B cell (primary cell): ENCODE measurements around the gene YJEFN3. TPM values are rescaled to one million over a fixed set of nuclear protein-coding genes. Genes with fewer than 3 reads are reported as not detected.

ENCODE experiments used
- ATAC-seq: fragments of 200-7000 bp; cut with Tn5 transposase; one replicate; pipeline ENCODE4 v1.10.0; 2021; ENCODE audit warnings: low read depth, mild to moderate bottlenecking, moderate number of reproducible peaks, moderate library complexity
- CTCF ChIA-PET: fragments of 350-600 bp; sonication (Branson Sonifier 250); formaldehyde crosslinking; loops from one replicate; lab custom pipeline; 2021; ENCODE audit warnings: antibody characterized with exemption, inconsistent platforms; lab: Charles Lee
- POLR2A ChIA-PET: fragments of 350-600 bp; sonication (Branson Sonifier 250); formaldehyde crosslinking; loops from one replicate; lab custom pipeline; 2021; ENCODE audit warnings: antibody characterized with exemption; lab: Charles Lee
- DNase-seq: peaks from one replicate; pipeline ENCODE4 v3.0.0; 2013
- H2AFZ ChIP-seq: 2 replicates; pipeline ENCODE4 v1.6.1; 2012; ENCODE audit warnings: mild to moderate bottlenecking, low read depth, low read length; ENCODE audit not compliant: insufficient read depth, poor library complexity, severe bottlenecking
- H3K27ac ChIP-seq, 2 donors: 1 replicate in 1 of 2; 2 replicates in 1 of 2; pipeline ENCODE4 v1.5.1; 2012 to 2013; ENCODE audit warnings: low read length in 2 of 2, mild to moderate bottlenecking in 2 of 2, moderate library complexity in 1 of 2
- H3K27me3 ChIP-seq, 4 experiments: fragments of 200-600 bp in 1 of 4; sonication (generic) in 1 of 4; replicated peaks in 1 of 4; 1 replicate in 2 of 4; 2 replicates in 2 of 4; pipeline versions ENCODE4 v1.6.1 to v1.7.0; 2013 to 2016; ENCODE audit warnings: low read length in 3 of 4, mild to moderate bottlenecking in 2 of 4, mixed read lengths in 1 of 4, moderate library complexity in 1 of 4; ENCODE audit not compliant: insufficient read depth in 4 of 4, control insufficient read depth in 3 of 4; ENCODE audit errors: control extremely low read depth in 1 of 4
- H3K36me3 ChIP-seq, 2 experiments: replicated peaks in 1 of 2; 1 replicate in 1 of 2; 2 replicates in 1 of 2; pipeline versions ENCODE4 v1.6.1 to v1.7.1; 2013; ENCODE audit warnings: low read length in 1 of 2; ENCODE audit not compliant: insufficient read depth in 2 of 2, control insufficient read depth in 1 of 2; ENCODE audit errors: control extremely low read depth in 1 of 2, extremely low read depth in 1 of 2
- H3K4me1 ChIP-seq, 2 donors: fragments of 200-600 bp in 1 of 2; sonication (generic) in 1 of 2; 1 replicate in 1 of 2; 2 replicates in 1 of 2; pipeline versions ENCODE4 v1.5.1 to v1.6.1; 2013 to 2017; ENCODE audit warnings: low read length in 2 of 2; ENCODE audit not compliant: control insufficient read depth in 2 of 2, insufficient read depth in 2 of 2
- H3K4me2 ChIP-seq: replicated peaks from 2 replicates; pipeline ENCODE3; 2012; ENCODE audit warnings: mild to moderate bottlenecking, low read depth, low read length; ENCODE audit not compliant: poor library complexity, severe bottlenecking
- H3K4me3 ChIP-seq, 5 experiments: fragments of 200-600 bp in 1 of 5; sonication (generic) in 1 of 5; 1 replicate in 3 of 5; 2 replicates in 2 of 5; pipeline versions ENCODE4 v1.5.1 to v1.7.0; 2011 to 2016; ENCODE audit warnings: low read length in 4 of 5, mild to moderate bottlenecking in 4 of 5, low read depth in 2 of 5, control low read depth in 1 of 5, moderate library complexity in 1 of 5; ENCODE audit not compliant: insufficient read depth in 1 of 5; ENCODE audit errors: control extremely low read depth in 1 of 5, extremely low read depth in 1 of 5
- H3K79me2 ChIP-seq: fragments of 200-600 bp; sonication (generic); one replicate; pipeline ENCODE4 v1.6.0; 2016; ENCODE audit warnings: low read length; ENCODE audit not compliant: control insufficient read depth, insufficient read depth
- H3K9ac ChIP-seq: fragments of 200-600 bp; sonication (generic); 2 replicates; pipeline ENCODE4 v1.6.1; 2017; ENCODE audit warnings: mild to moderate bottlenecking, low read length, moderate library complexity
- H3K9me3 ChIP-seq, 3 donors: one replicate each; pipeline versions ENCODE4 v1.6.1 to v1.7.1; 2013; ENCODE audit warnings: low read length in 2 of 3; ENCODE audit not compliant: control insufficient read depth in 2 of 3, insufficient read depth in 1 of 3; ENCODE audit errors: control extremely low read depth in 1 of 3
- H4K20me1 ChIP-seq: 2 replicates; pipeline ENCODE4 v1.6.0; 2012; ENCODE audit warnings: mild to moderate bottlenecking, low read length; ENCODE audit not compliant: insufficient read depth, control insufficient read depth, poor library complexity, severe bottlenecking
- H3K27ac Mint-ChIP-seq: one replicate; pipeline ENCODE4 v1.8.0; 2021; ENCODE audit warnings: mixed read lengths
- H3K27me3 Mint-ChIP-seq: one replicate; pipeline ENCODE4 v1.8.0; 2021; ENCODE audit warnings: mixed read lengths
- H3K4me1 Mint-ChIP-seq: one replicate; pipeline ENCODE4 v1.8.0; 2021; ENCODE audit warnings: mixed read lengths
- H3K4me3 Mint-ChIP-seq: one replicate; pipeline ENCODE4 v1.8.0; 2021; ENCODE audit warnings: mixed read lengths
- H3K9me3 Mint-ChIP-seq: one replicate; pipeline ENCODE4 v1.8.0; 2022; ENCODE audit warnings: mixed read lengths; ENCODE audit not compliant: insufficient read depth
- EZH2 ChIP-seq: IDR thresholded peaks from 2 replicates; pipeline ENCODE4 v1.6.1; 2012; ENCODE audit warnings: borderline replicate concordance, low read depth, mild to moderate bottlenecking, moderate library complexity, low read length; ENCODE audit not compliant: insufficient read depth, poor library complexity, severe bottlenecking
- WGBS: methylation state at CpG from one replicate; pipeline ENCODE4 v1.1.5; 2013; ENCODE audit warnings: missing lambda C conversion rate; ENCODE audit not compliant: insufficient coverage; 5-methylcytosine and 5-hydroxymethylcytosine counted together
- intact Hi-C: fragments of 100-400 bp; cut with micrococcal nuclease; formaldehyde crosslinking; loops from one replicate; pipeline ENCODE4 v1.10.0; 2022
- polyA plus RNA-seq: library from polyadenylated mRNA; depleted of rRNA; stranded (reverse); fragments of >200 nt; gene quantifications from 2 replicates; pipeline ENCODE4 v1.2.3, GENCODE V29; 2012
- total RNA-seq, 2 donors: library from RNA; stranded (reverse); fragments of 120-200 nt in 1 of 2; gene quantifications; 1 replicate in 1 of 2; 2 replicates in 1 of 2; pipeline versions ENCODE4 v1.2.3 to v1.2.4, GENCODE V29; 2013 to 2022
- TF ChIP-seq, protein P1 (sequence below): fragments of 200-600 bp; IDR thresholded peaks from one replicate; pipeline ENCODE4 v1.8.0; 2022; ENCODE audit warnings: antibody characterized with exemption, mild to moderate bottlenecking

YJEFN3 gene
- total and polyA plus RNA-seq, 2 donors (not counting 1 experiment from before 2014, with no cell fraction given), result 7.1 to 8.8 TPM

GRCh38 chr19:19500975-19501644, 27.6 kb upstream of the YJEFN3 start:
- Mint-ChIP-seq H3K9me3 (no peaks in the 10 kb centered on the region), H3K27me3 (no peaks in the 10 kb centered on the region), H3K4me1 (no peaks in the 10 kb centered on the region), H3K27ac (no peak overlapping the region), H3K4me3 (no peak overlapping the region)
- Histone ChIP-seq H3K27me3 (no peaks in the 10 kb centered on the region), H3K4me2 (no peak overlapping the region), H3K9ac (no peak overlapping the region), H3K9me3 (peaks cover 0 to 4% (median 0%) of the 10 kb centered on the region in 3 donors), H2AFZ (no peak overlapping the region), H3K36me3 (peaks cover 0 to 83% of the 10 kb centered on the region in 2 experiments), H3K4me1 (no peaks in the 10 kb centered on the region), H3K27ac (no peak overlapping the region), H3K4me3 (no peak overlapping the region), H3K79me2 (peaks cover 31% of the 10 kb centered on the region), H4K20me1 (peaks cover 5% of the 10 kb centered on the region)
- 95% methylated on average over 34 of the region's 34 CpGs for whole genome bisulfite sequencing
- intact Hi-C loops, result no loop called here
- no peak for DNase-seq
- ATAC-seq, result no peak
- TF ChIP-seq EZH2, result no peak
- TF ChIP-seq, protein P1, sequence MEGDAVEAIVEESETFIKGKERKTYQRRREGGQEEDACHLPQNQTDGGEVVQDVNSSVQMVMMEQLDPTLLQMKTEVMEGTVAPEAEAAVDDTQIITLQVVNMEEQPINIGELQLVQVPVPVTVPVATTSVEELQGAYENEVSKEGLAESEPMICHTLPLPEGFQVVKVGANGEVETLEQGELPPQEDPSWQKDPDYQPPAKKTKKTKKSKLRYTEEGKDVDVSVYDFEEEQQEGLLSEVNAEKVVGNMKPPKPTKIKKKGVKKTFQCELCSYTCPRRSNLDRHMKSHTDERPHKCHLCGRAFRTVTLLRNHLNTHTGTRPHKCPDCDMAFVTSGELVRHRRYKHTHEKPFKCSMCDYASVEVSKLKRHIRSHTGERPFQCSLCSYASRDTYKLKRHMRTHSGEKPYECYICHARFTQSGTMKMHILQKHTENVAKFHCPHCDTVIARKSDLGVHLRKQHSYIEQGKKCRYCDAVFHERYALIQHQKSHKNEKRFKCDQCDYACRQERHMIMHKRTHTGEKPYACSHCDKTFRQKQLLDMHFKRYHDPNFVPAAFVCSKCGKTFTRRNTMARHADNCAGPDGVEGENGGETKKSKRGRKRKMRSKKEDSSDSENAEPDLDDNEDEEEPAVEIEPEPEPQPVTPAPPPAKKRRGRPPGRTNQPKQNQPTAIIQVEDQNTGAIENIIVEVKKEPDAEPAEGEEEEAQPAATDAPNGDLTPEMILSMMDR, result no peak
- CTCF ChIA-PET, result no interaction called here
- POLR2A ChIA-PET, result no interaction called here

DNA sequence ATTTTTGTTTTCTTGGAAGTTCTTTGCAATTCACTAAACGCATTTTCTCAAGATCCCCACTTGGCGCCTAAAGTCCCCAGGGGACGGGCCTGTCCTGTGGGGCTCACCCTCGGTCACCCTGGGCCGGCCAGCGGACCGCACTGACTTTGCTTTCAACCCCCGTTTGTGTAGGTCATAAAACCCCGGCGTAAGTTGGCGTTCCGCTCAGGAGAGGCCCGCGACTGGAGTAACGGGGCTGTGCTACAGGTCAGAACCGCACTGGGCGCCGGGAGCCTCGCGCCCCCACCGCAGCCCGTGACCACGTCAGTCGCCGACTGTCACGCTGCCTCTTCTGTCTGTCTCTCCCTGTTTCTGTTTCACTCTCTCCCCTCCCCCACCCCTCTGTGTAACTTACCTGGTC, 26.9 kb upstream of the YJEFN3 start:
- DNase-seq, result no peak
- no peak overlapping the region for H3K4me2 ChIP-seq
- peaks cover 0 to 80% of the 10 kb centered on the region in 2 experiments for H3K36me3 ChIP-seq
- H4K20me1 ChIP-seq, result peaks cover 5% of the 10 kb centered on the region
- H3K4me1 ChIP-seq, result no peaks in the 10 kb centered on the region
- ChIA-PET CTCF (no interaction called here), POLR2A (no interaction called here)
- H2AFZ ChIP-seq, result no peak overlapping the region
- ATAC-seq, result no peak
- TF ChIP-seq, protein P1, result no peak
- TF ChIP-seq EZH2, result no peak
- H3K4me1 Mint-ChIP-seq, result no peaks in the 10 kb centered on the region
- peaks cover 0 to 4% (median 0%) of the 10 kb centered on the region in 3 donors for H3K9me3 ChIP-seq
- no peak overlapping the region for H3K27ac ChIP-seq
- peaks cover 24% of the 10 kb centered on the region for H3K79me2 ChIP-seq
- no peaks in the 10 kb centered on the region for H3K27me3 Mint-ChIP-seq
- H3K27me3 ChIP-seq, result no peaks in the 10 kb centered on the region
- H3K9ac ChIP-seq, result no peak overlapping the region
- no peak overlapping the region for H3K4me3 ChIP-seq
- no peak overlapping the region for H3K4me3 Mint-ChIP-seq
- WGBS, result 97% methylated on average over 16 of the region's 26 CpGs
- H3K27ac Mint-ChIP-seq, result no peak overlapping the region
- H3K9me3 Mint-ChIP-seq, result no peaks in the 10 kb centered on the region
- intact Hi-C loops, result no loop called here
